Inflammatory macrophage treated with lipopolysaccharide for 1 hour (primary cell): Measurements from ENCODE around the gene PAQR9.

Source experiments
- DNase-seq, 2 donors: peaks; one replicate each; pipeline ENCODE4 v3.0.0-alpha.2; 2020 to 2022

The PAQR9 gene

GRCh38 chr3:142913432-142913831 lies 50.0 kb downstream of the PAQR9 start:
- DNase-seq: no peak

GRCh38 chr3:142912402-142913172 lies 50.9 kb downstream of the PAQR9 start:
- no peak for DNase-seq
